Chondrocyte (in vitro differentiated cells): Measurements from ENCODE around the gene POLR2E. TPM values are rescaled to one million over a fixed set of nuclear protein-coding genes. Genes with fewer than 3 reads are reported as not detected.

Source experiments
- DNase-seq: peaks from one replicate; pipeline ENCODE4 v3.0.0; 2021; ENCODE audit warnings: mixed read lengths, low spot score
- H3K27ac Mint-ChIP-seq: one replicate; pipeline ENCODE4 v1.8.0; 2021; ENCODE audit warnings: mild to moderate bottlenecking, moderate library complexity, mixed read lengths; ENCODE audit not compliant: unreplicated experiment
- H3K27me3 Mint-ChIP-seq: 2 replicates; pipeline ENCODE4 v1.8.0; 2021; ENCODE audit warnings: low read depth, mixed read lengths
- H3K36me3 Mint-ChIP-seq: 2 replicates; pipeline ENCODE4 v1.8.0; 2021; ENCODE audit warnings: low read depth, mixed read lengths
- H3K4me1 Mint-ChIP-seq: 2 replicates; pipeline ENCODE4 v1.8.0; 2021; ENCODE audit warnings: low read depth, mild to moderate bottlenecking, mixed read lengths
- H3K4me3 Mint-ChIP-seq: one replicate; pipeline ENCODE4 v1.8.0; 2021; ENCODE audit warnings: mild to moderate bottlenecking, moderate library complexity, mixed read lengths; ENCODE audit not compliant: unreplicated experiment
- H3K9me3 Mint-ChIP-seq: 2 replicates; pipeline ENCODE4 v1.8.0; 2021; ENCODE audit warnings: low read depth, mixed read lengths
- total RNA-seq: library from RNA; stranded (reverse); gene quantifications from 3 replicates; pipeline ENCODE4 v1.2.1, GENCODE V29; 2021
- TF ChIP-seq, protein P1 (sequence below): fragments of 200-600 bp; sonication (generic); IDR thresholded peaks from 2 replicates; pipeline ENCODE4 v1.5.0; 2021; ENCODE audit warnings: antibody characterized with exemption, mild to moderate bottlenecking, moderate library complexity

POLR2E gene
- total RNA-seq, 1 donor from 2014 or later, result 119 TPM

GRCh38 chr19:1125601-1126467 lies 30.7 kb upstream of the POLR2E start:
- peak overlapping the region; percentile 57 for H3K27ac Mint-ChIP-seq
- no peaks in the 10 kb centered on the region for H3K27me3 Mint-ChIP-seq
- DNase-seq, result no peak
- TF ChIP-seq, protein P1, sequence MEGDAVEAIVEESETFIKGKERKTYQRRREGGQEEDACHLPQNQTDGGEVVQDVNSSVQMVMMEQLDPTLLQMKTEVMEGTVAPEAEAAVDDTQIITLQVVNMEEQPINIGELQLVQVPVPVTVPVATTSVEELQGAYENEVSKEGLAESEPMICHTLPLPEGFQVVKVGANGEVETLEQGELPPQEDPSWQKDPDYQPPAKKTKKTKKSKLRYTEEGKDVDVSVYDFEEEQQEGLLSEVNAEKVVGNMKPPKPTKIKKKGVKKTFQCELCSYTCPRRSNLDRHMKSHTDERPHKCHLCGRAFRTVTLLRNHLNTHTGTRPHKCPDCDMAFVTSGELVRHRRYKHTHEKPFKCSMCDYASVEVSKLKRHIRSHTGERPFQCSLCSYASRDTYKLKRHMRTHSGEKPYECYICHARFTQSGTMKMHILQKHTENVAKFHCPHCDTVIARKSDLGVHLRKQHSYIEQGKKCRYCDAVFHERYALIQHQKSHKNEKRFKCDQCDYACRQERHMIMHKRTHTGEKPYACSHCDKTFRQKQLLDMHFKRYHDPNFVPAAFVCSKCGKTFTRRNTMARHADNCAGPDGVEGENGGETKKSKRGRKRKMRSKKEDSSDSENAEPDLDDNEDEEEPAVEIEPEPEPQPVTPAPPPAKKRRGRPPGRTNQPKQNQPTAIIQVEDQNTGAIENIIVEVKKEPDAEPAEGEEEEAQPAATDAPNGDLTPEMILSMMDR, result no peak
- H3K36me3 Mint-ChIP-seq, result peaks cover 13% of the 10 kb centered on the region
- H3K9me3 Mint-ChIP-seq, result no peaks in the 10 kb centered on the region
- no peak overlapping the region for H3K4me3 Mint-ChIP-seq
- peaks cover 33% of the 10 kb centered on the region for H3K4me1 Mint-ChIP-seq

GRCh38 chr19:1123885-1124677 lies 28.9 kb upstream of the POLR2E start:
- Mint-ChIP-seq H3K9me3 (no peaks in the 10 kb centered on the region), H3K36me3 (peaks cover 14% of the 10 kb centered on the region)

DNA sequence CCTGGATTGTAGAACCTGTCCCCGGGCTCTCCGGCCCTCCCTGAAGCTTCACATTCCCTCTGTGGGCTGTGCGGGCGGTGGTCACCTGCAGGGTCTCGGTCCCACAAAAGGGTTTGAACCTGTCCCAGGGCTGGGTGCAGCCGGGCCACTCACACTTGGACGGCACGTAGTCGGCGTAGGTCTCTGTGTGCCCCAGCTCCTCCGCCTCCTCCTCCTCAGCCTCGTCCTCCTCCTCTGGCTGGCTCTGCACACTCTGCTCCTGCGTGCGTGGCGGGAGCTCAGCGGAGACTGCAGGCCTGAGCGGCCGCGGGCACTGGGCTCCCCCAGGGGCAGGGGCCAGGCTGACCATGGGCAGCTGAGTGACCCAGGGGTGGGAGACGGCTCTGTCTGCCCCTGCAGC lies 28.2 kb upstream of the POLR2E start:
- H3K27me3 Mint-ChIP-seq, result no peaks in the 10 kb centered on the region
- no peak overlapping the region for H3K27ac Mint-ChIP-seq

More at GRCh38 chr19:1123885-1124677, 28.9 kb upstream of the POLR2E start:
- TF ChIP-seq, protein P1, result peak; percentile 13
- Mint-ChIP-seq H3K4me3 (no peak overlapping the region), H3K27ac (no peak overlapping the region), H3K4me1 (peaks cover 22% of the 10 kb centered on the region), H3K27me3 (no peaks in the 10 kb centered on the region)
- DNase-seq, result no peak

GRCh38 chr19:1122972-1123363 lies 27.8 kb upstream of the POLR2E start:
- Mint-ChIP-seq H3K27me3 (no peaks in the 10 kb centered on the region), H3K4me3 (no peak overlapping the region), H3K9me3 (no peaks in the 10 kb centered on the region), H3K4me1 (peaks cover 22% of the 10 kb centered on the region), H3K36me3 (peaks cover 19% of the 10 kb centered on the region), H3K27ac (no peak overlapping the region)
- TF ChIP-seq, protein P1, result no peak
- DNase-seq, result no peak

More for the DNA sequence above, 28.2 kb upstream of the POLR2E start:
- TF ChIP-seq, protein P1, result no peak
- Mint-ChIP-seq H3K36me3 (peaks cover 17% of the 10 kb centered on the region), H3K4me3 (no peak overlapping the region), H3K4me1 (peaks cover 22% of the 10 kb centered on the region), H3K9me3 (no peaks in the 10 kb centered on the region)
- DNase-seq, result no peak
